ENCODE measurements around the gene SPAG16.

DNA sequence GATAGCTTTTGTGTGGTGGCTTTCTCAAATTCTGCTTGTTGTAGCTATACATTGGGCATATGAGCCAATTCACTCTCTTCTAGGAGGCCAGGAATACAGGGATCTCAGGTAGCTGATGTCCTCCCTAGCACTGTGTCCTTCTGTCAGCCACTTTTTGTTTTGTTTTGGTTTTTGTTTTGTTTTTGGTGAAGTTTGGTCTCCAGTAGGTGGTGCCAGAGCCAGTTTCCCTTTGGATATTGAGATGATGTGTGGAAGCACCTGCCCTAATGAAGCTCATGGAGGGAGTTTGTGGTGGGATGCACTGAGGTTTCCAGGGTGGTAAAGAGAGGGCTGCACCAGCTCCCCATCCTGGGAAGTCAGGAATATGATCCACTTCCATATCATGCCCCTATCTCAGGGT lies 1026.1 kb downstream of the SPAG16 start:
- peak; percentile 21; the same call in 1 of the 2 replicates for TF ChIP-seq CTCF (IDR thresholded peaks at IDR 0.05)
- TF ChIP-seq GABPA (IDR thresholded peaks at IDR 0.05; ENCODE audit: low read depth): no peak
- TF ChIP-seq EP300 (IDR thresholded peaks at IDR 0.05; ENCODE audit: borderline replicate concordance in 1 of 2, low read depth in 1 of 2, low read length in 1 of 2): no peak
- TF ChIP-seq, protein P1, sequence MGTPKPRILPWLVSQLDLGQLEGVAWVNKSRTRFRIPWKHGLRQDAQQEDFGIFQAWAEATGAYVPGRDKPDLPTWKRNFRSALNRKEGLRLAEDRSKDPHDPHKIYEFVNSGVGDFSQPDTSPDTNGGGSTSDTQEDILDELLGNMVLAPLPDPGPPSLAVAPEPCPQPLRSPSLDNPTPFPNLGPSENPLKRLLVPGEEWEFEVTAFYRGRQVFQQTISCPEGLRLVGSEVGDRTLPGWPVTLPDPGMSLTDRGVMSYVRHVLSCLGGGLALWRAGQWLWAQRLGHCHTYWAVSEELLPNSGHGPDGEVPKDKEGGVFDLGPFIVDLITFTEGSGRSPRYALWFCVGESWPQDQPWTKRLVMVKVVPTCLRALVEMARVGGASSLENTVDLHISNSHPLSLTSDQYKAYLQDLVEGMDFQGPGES (IDR thresholded peaks at IDR 0.05; ENCODE audit: low read depth, low read length): no peak
- no peak for TF ChIP-seq TAF1 (IDR thresholded peaks at IDR 0.05; ENCODE audit: borderline replicate concordance, low read depth, low read length)
- TF ChIP-seq, protein P2, sequence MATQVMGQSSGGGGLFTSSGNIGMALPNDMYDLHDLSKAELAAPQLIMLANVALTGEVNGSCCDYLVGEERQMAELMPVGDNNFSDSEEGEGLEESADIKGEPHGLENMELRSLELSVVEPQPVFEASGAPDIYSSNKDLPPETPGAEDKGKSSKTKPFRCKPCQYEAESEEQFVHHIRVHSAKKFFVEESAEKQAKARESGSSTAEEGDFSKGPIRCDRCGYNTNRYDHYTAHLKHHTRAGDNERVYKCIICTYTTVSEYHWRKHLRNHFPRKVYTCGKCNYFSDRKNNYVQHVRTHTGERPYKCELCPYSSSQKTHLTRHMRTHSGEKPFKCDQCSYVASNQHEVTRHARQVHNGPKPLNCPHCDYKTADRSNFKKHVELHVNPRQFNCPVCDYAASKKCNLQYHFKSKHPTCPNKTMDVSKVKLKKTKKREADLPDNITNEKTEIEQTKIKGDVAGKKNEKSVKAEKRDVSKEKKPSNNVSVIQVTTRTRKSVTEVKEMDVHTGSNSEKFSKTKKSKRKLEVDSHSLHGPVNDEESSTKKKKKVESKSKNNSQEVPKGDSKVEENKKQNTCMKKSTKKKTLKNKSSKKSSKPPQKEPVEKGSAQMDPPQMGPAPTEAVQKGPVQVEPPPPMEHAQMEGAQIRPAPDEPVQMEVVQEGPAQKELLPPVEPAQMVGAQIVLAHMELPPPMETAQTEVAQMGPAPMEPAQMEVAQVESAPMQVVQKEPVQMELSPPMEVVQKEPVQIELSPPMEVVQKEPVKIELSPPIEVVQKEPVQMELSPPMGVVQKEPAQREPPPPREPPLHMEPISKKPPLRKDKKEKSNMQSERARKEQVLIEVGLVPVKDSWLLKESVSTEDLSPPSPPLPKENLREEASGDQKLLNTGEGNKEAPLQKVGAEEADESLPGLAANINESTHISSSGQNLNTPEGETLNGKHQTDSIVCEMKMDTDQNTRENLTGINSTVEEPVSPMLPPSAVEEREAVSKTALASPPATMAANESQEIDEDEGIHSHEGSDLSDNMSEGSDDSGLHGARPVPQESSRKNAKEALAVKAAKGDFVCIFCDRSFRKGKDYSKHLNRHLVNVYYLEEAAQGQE (IDR thresholded peaks at IDR 0.05; ENCODE audit: low read depth, low read length): no peak
- no peak for TF ChIP-seq TCF12 (IDR thresholded peaks at IDR 0.05)
- TF ChIP-seq FOXM1 (IDR thresholded peaks at IDR 0.05; ENCODE audit: low read depth): no peak
- TF ChIP-seq, protein P3, sequence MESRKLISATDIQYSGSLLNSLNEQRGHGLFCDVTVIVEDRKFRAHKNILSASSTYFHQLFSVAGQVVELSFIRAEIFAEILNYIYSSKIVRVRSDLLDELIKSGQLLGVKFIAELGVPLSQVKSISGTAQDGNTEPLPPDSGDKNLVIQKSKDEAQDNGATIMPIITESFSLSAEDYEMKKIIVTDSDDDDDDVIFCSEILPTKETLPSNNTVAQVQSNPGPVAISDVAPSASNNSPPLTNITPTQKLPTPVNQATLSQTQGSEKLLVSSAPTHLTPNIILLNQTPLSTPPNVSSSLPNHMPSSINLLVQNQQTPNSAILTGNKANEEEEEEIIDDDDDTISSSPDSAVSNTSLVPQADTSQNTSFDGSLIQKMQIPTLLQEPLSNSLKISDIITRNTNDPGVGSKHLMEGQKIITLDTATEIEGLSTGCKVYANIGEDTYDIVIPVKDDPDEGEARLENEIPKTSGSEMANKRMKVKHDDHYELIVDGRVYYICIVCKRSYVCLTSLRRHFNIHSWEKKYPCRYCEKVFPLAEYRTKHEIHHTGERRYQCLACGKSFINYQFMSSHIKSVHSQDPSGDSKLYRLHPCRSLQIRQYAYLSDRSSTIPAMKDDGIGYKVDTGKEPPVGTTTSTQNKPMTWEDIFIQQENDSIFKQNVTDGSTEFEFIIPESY (IDR thresholded peaks at IDR 0.05; ENCODE audit: borderline replicate concordance, low read depth): no peak
- TF ChIP-seq FOXJ3 (CRISPR knock-in tag; IDR thresholded peaks at IDR 0.05): no peak
